ENCODE results near the gene CEBPG. TPM values are rescaled to one million over a fixed set of nuclear protein-coding genes. Genes with fewer than 3 reads are reported as not detected.

CEBPG gene
- total RNA-seq, 6 experiments from 2014 or later: 15.0 to 32.3 (median 27.1) TPM

DNA sequence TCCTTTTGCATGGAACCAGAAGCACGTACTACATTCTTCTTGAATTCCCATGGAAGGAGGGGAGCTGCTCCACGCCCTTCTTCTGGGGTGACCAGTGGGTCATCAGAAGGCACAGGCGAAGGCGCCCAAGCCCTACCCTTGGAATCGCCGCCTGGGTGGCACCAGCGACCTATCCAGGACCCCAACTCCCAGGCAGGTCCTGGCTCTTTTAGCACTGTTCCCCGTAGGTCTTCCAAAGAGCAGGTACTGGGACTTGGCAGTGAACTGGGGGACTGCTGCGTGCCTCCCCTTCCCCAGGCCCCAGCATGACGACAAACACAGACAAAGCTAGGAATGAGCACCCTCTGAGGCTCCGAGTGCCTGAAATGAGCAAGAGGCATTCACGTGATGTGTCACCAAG is 45.0 kb downstream of the CEBPG start:
- no peak for TF ChIP-seq POLR2A (IDR thresholded peaks at IDR 0.05)
- TF ChIP-seq, protein P1, sequence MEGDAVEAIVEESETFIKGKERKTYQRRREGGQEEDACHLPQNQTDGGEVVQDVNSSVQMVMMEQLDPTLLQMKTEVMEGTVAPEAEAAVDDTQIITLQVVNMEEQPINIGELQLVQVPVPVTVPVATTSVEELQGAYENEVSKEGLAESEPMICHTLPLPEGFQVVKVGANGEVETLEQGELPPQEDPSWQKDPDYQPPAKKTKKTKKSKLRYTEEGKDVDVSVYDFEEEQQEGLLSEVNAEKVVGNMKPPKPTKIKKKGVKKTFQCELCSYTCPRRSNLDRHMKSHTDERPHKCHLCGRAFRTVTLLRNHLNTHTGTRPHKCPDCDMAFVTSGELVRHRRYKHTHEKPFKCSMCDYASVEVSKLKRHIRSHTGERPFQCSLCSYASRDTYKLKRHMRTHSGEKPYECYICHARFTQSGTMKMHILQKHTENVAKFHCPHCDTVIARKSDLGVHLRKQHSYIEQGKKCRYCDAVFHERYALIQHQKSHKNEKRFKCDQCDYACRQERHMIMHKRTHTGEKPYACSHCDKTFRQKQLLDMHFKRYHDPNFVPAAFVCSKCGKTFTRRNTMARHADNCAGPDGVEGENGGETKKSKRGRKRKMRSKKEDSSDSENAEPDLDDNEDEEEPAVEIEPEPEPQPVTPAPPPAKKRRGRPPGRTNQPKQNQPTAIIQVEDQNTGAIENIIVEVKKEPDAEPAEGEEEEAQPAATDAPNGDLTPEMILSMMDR (IDR thresholded peaks at IDR 0.05): no peak
- intact Hi-C loops (cut with DNase I): no loop called here
- H3K9me3 ChIP-seq: no peaks in the 10 kb centered on the region
- DNase-seq (no peak), ATAC-seq (no peak)
- H3K4me1 ChIP-seq: no peaks in the 10 kb centered on the region
- H3K4me3 ChIP-seq: no peak overlapping the region
- WGBS (ENCODE audit: insufficient coverage, low coverage, low lambda C conversion rate, missing lambda C conversion rate): 100% methylated on average over 3 of the region's 12 CpGs
- H3K36me3 ChIP-seq: peaks cover 0 to 4% (median 0%) of the 10 kb centered on the region in 4 donors
- H3K27ac ChIP-seq: no peak overlapping the region
- no peaks in the 10 kb centered on the region for H3K27me3 ChIP-seq

DNA sequence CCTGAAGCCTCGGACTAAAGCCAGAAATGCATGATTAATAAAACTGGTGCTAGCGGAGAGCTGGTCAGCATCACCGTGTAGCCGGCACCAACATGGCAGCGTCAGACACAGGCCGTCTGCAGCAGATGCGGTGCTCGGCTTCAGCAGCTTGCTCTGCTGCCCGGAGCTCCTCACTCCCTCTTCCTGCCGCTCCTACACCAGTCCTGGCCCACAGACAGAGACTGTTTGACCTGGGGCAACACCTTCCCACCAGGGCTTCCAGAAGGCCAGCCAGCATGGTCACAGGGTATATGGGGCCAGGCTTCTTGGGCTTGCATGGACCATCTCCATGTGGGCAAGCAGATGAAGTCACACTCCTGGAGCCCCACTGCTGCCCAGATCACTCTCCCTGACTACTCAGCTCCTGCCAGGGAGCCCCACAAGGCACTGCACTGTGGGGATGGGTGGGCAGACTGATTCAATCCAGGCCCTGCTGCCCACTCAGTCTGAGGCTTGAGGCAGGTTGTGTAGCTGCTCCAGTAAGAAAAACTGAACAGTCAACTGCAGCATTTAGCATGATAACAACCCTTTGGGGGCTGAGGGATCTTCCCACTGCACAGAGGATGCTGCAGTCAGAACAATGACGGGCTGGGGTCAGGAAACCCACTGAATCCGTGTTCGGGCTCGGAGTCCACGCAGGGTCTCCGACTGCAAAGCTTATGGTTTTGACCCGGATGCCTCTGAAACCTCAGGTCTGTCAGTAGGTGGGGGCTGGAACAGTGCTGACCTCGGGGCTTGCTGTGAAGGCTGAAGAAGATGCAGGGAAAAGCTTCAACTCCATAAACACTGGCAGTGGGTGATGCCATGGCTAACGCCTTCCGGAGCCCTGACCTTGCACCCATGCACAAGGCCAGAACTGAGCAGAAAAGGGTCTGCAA is 45.6 kb downstream of the CEBPG start:
- H3K27me3 ChIP-seq: no peaks in the 10 kb centered on the region
- DNase-seq (peak in 1 of 3 donors; percentile 37), ATAC-seq (no peak)
- intact Hi-C loops (cut with DNase I): no loop called here
- no peak overlapping the region for H3K27ac ChIP-seq
- 90% methylated on average over 9 of the region's 20 CpGs for WGBS (ENCODE audit: insufficient coverage, low coverage, low lambda C conversion rate, missing lambda C conversion rate)
- no peak for TF ChIP-seq POLR2A (IDR thresholded peaks at IDR 0.05)
- H3K4me3 ChIP-seq: no peak overlapping the region
- H3K4me1 ChIP-seq: no peaks in the 10 kb centered on the region
- H3K36me3 ChIP-seq: peaks cover 0 to 4% (median 0%) of the 10 kb centered on the region in 4 donors
- H3K9me3 ChIP-seq: no peaks in the 10 kb centered on the region

DNA sequence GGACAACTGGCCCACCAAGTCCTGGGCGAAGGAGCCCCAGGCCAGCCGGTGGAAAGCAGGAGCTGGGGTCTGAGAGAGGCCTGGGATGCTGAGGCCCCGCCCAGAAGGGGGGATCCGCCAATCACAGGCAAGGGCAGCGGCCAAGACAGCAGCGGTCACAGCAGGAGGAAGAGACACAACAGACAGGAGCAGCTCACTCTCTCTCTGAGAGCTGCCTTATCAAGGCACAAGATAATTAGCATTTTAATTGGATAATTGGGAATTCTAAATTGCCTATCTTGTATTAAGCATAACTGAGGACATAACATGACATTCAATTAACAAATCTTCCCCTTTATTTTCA is 46.2 kb downstream of the CEBPG start:
- intact Hi-C loops (cut with DNase I): no loop called here
- H3K4me3 ChIP-seq: no peak overlapping the region
- TF ChIP-seq, protein P1 (IDR thresholded peaks at IDR 0.05): no peak
- no peak for TF ChIP-seq POLR2A (IDR thresholded peaks at IDR 0.05)
- peaks cover 0 to 4% (median 0%) of the 10 kb centered on the region in 4 donors for H3K36me3 ChIP-seq
- H3K27me3 ChIP-seq: no peaks in the 10 kb centered on the region
- WGBS (ENCODE audit: insufficient coverage, low coverage, low lambda C conversion rate, missing lambda C conversion rate): 69% methylated on average over 3 of the region's 6 CpGs
- no peaks in the 10 kb centered on the region for H3K4me1 ChIP-seq
- ATAC-seq (no peak), DNase-seq (peak in 1 of 3 donors; percentile 27)
- H3K27ac ChIP-seq: no peak overlapping the region
- no peaks in the 10 kb centered on the region for H3K9me3 ChIP-seq

DNA sequence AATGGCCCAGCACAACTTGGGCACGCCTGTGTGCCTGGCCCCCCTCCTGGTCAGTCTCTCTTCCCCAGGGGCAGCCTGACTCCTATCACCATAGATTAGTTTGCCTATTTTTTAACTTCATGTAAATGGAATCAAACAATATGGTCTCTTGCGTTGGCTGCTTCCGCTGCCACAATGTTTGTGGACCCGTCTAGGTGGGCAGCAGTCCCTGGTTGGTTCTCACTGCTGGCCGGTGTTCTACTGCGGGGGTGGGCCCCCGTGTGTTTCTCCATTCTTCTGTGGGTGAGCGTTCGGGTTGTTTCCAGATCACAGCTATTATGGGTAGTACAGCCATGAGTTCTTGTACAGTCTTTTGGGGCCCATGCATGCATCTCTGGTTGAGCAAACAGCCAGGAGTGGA is 47.3 kb downstream of the CEBPG start:
- ATAC-seq (no peak), DNase-seq (peak in 1 of 3 donors; percentile 22)
- H3K27ac ChIP-seq: no peak overlapping the region
- H3K9me3 ChIP-seq: no peaks in the 10 kb centered on the region
- peaks cover 0 to 4% (median 0%) of the 10 kb centered on the region in 4 donors for H3K36me3 ChIP-seq
- H3K4me3 ChIP-seq: no peak overlapping the region
- intact Hi-C loops (cut with DNase I): no loop called here
- H3K4me1 ChIP-seq: no peaks in the 10 kb centered on the region
- TF ChIP-seq, protein P1 (IDR thresholded peaks at IDR 0.05): no peak
- TF ChIP-seq POLR2A (IDR thresholded peaks at IDR 0.05): no peak
- 98% methylated on average over 9 of the region's 9 CpGs for WGBS (ENCODE audit: insufficient coverage, low coverage, low lambda C conversion rate, missing lambda C conversion rate)
- no peaks in the 10 kb centered on the region for H3K27me3 ChIP-seq

DNA sequence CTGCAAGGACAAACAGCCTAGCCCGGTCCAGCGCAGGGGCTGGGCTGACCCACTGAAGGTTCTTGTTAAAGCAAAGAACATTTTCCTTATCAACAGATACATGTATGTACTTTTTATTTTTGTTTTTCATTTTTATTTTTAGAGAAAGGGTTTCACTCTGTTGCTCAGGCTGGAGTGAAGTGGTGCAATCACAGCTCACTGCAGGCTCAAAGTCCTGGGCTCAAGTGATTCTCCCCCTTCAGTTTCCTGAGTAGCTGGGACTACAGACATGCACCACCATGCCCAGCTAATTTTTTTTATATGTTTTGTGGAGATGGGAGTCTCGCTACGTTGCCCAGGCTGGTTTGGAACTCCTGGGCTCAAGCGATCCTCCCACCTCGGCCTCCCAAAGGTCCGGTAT is 47.9 kb downstream of the CEBPG start:
- TF ChIP-seq, protein P1 (IDR thresholded peaks at IDR 0.05): no peak
- no peak for TF ChIP-seq POLR2A (IDR thresholded peaks at IDR 0.05)
- DNase-seq (peak in 1 of 3 donors; percentile 11), ATAC-seq (no peak)
- Histone ChIP-seq H3K4me3 (no peak overlapping the region), H3K4me1 (no peaks in the 10 kb centered on the region), H3K27ac (no peak overlapping the region), H3K27me3 (no peaks in the 10 kb centered on the region), H3K36me3 (peaks cover 0 to 4% (median 0%) of the 10 kb centered on the region in 4 donors), H3K9me3 (no peaks in the 10 kb centered on the region)
- intact Hi-C loops (cut with DNase I): no loop called here
- WGBS (ENCODE audit: insufficient coverage, low coverage, low lambda C conversion rate, missing lambda C conversion rate): 97% methylated on average over 6 of the region's 7 CpGs
